ENCODE results near the gene SCTR.
A peak's percentile ranks its signal among the peaks of the same experiment; 100 is the strongest.

SCTR gene

GRCh38 chr2:119486886-119487285, 37.4 kb downstream of the SCTR start:
- peak; percentile 69 for DNase-seq

DNA sequence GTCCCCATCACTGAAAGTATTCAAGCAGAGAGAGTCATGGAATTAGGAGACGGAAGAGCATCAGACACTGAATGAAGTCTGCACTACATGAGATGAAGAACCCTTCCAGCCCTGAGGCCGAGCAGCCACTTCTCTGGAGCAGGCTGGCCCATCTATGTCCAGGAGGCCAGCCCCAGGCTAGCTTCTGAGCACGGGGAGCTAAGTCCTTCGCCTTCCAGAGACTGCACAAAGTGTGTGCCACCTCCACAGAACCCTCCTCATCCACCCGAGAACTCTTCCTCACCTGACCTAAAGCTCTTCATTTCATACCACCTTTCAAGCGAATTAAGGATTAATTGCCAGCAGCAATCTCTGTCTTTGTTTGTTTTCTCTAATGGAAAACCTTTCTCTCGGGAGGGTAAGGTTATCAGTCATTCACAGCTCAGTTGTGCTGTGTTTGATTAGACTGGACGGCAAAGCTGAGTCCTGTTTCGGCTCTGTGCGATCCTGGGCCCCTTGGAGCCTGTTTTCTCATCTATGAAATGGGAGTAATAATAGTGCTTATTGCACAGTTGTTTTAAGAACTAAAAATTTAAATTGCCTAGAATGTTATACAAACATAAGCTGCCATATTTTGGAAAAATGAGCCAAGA, 38.0 kb downstream of the SCTR start:
- no peak for DNase-seq

- no peak for DNase-seq
These were observed 38.8 kb downstream of the SCTR start for GRCh38 chr2:119485336-119486110.

DNA sequence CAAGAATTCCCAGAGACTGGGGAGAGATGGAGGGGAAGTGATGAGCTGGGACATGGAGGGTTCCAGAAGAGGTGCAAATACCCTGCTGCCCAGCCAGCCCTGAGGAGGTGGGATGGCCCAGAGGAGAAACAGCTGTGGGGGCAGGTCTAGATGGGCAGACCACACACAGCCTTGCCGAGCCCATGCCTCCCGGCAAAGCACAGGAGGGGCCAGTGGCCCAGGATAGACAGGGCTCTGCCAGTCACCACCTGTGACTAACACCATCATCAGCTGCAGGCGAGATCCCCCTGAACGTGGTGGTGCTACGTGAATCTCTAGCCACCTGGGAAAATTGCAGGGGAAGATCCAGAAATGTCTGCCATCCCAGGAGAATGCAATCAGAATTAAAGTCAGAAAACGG, 39.4 kb downstream of the SCTR start:
- DNase-seq = no peak

DNA sequence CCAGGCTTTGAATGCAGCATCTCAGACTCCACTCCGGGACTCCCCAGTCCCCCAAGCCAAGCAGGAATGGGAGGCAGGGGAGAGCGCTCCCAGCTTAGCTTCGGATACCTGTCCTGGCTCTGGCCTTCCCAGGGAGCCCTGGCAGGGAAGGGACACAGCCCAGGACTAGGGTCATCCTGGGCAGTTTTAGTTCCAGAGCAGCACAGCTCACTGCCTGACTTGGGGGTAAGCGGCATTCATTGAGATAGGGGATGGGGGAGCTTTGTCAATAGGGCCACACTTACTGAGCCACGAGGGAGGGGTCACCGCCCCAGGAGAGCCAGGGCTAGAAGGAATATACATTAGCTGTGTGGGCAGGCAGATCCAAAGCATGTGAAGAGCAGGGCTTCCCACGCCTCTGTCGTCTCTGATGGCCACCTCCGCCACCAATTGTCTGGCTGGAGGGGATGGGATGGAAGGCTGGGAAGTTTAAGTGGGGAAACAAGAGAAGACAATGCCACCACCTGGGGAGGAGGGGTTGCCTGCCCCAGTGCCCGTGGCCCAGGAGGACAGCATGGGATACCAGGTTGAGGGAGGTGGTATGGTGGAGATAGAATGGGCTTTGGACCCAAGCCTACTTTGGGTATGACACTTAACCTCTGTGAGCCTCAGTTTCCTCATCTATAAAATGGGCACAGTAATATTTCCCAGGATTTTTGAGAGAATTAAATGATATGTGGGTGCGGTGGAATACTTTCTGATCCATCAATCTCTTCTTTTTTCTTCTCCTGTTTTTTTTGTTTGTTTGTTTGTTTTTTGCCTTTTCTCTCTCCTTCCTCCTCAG, 40.2 kb downstream of the SCTR start:
- no peak for DNase-seq

DNA sequence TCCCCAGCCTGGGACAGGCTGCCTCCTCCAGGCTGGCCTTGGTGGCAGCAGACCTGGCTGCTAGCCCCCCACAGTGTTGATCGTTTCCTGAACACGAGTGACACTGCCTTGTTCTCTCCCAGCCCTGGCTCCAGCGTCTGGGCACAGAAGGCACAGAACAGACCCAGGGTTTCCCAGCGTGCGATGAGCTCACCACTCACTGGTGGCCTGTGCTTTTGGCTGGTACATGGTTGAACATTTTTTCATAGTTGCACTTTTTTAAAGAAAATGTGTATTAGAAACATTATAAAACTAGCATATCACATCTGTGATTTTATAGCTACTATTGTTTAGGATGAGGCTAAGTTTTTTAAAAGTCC, 40.9 kb downstream of the SCTR start:
- no peak for DNase-seq

GRCh38 chr2:119482481-119483394, 41.5 kb downstream of the SCTR start:
- DNase-seq = no peak

- DNase-seq = no peak
These were observed 42.5 kb downstream of the SCTR start for GRCh38 chr2:119481501-119482455.

DNA sequence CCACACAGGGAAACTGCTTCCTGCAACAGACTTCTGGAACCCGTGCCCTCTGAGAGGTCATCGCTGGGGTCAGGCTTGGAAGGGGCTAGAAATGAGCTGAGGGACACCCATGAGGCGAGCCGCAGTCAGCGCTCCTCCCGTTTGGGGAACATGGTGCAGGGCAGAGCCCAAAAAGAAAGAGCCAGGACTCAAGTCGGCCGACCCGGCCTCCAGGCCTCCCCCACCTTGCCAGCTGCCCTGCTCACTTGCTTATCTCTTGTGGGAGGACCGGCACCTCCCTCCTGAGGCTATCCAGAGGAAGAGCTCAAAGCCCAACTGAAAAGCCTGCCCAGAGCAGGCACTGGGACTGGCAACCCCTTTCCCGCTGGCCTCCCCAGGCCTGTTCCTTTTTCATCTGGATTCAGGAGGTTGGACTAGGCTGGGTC, 43.6 kb downstream of the SCTR start:
- no peak for DNase-seq

- DNase-seq = no peak
These were observed 44.1 kb downstream of the SCTR start for GRCh38 chr2:119480184-119480583.

DNA sequence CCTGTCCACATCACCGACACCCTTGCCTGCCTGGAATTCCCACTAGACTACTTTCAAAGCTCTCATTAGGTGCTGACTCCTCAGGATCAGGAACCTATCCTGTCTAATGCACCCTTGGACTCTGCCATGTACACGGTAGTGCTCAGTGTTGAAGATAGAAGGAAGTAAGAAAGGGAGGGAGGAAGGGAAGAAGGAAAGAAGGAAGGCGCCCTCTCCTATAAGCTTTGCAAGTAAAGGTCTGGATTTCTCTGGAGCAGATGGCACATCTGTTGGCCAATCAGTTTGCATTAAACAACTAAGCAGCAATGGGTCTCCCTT, 45.3 kb downstream of the SCTR start:
- no peak for DNase-seq

DNA sequence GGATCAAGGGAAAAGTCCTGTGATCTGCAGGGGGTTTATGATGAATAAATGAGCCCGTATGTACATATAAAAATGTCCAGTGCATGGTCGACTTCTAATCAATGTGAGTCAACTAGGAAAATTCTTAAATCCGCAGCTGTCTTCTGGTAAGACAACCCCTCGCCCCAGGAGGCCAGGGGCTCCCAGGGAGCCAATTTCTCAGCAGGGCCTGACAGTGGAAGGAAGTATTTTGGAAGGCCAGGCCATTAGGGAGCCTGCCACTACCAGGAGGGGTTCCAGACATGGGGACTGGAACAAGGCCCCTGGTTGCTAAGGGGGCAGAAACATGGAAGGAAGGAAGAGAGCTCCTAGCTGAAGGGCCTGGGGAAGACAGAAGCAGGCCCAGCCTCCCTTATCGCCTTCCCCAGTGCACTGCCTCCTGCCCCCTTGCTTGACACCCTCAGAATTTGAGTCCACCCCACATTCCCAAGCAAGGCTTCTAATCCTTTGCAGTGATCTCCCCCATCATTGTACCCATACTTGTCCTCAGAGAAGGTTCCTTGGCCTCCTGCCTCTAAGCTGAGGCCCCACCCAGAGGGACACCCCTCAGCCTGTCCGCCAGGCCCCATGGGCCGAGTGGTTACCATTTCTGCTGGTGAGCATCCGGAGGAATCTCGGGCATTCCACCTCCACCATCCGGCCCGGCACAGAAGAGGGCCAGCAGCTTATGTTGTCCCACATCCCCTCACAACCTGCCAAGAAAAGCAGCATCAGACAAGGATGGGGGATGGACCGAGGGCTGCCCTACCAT, 45.9 kb downstream of the SCTR start:
- no peak for DNase-seq

- no peak for DNase-seq
These were observed 47.2 kb downstream of the SCTR start for GRCh38 chr2:119477113-119477505.

DNA sequence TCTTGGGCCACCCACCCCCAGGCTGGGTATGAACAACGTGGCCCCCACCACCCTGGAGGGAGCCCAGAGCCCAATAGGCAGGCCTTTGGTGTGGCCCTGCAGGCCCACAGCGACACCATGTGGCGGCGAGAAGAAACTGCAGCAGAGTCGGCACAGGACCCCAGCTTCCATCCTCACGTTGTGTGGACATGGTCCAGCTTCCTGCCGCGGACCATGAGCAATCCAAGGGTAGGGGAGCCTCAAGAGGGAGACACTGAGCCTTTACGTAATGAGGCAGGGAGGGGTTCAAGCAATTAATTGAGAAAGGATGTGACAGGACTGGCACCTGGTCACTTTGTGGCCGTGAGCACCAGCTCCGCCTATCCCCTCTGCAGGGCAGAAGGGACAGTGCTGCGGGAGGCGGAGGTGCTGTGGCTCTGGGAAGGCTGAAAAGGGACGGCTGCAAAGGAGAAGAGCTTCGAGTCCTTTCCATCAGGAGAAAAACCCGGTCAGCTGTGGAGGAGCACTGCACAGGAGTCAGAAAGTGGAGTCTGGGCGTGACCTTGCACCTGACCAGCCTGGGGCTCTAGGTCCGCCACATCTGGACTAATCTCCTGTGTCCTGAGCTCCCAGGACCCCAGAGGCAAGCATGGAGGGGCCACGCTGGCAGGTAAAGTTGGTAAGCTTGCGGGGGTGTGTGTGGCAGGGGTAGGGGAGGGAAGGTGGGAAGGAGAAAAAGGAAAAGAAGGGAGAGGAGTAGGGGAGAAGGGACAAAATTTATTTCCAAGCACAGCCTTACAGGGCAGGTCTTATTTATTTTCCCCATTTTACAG, 47.8 kb downstream of the SCTR start:
- peak; percentile 65 for DNase-seq

GRCh38 chr2:119475857-119476244, 48.4 kb downstream of the SCTR start:
- DNase-seq = no peak

DNA sequence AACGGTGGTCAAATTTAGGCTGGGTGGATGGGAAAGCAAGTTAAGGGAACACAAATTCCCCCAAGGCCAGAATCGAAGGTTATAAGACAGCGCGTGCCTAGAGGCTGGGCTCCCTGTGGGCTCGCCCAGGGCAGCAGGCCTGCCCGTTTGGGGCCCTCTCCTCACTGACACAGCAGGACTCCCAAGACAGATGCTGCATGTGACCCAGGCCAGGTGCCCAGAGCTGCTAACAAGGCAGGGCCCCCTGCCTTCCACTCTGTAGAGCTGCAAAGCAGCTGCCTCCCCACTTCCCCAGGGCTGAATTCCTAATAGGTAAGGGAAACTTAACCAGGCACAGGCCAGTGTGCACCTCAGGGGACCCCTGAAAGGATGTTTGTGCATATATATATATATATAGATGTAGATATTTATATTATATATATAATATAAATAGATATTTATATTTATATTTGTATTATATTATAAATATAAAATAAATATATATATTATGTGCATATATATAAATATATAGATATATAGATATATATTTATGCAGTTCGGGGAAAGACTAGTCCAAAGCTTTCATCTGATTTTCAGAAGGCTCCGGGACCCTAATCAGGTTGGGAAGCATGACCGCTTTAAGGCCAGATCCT, 48.9 kb downstream of the SCTR start:
- no peak for DNase-seq

GRCh38 chr2:119474371-119475224, 49.7 kb downstream of the SCTR start:
- no peak for DNase-seq

GRCh38 chr2:119473621-119474370, 50.5 kb downstream of the SCTR start:
- DNase-seq = no peak

All from kidney glomerular epithelial cell (primary cell).